GDM1 (cell line): ENCODE results near the gene SHANK1.

ENCODE experiments used
- DNase-seq: peaks from one replicate; lab custom pipeline; 2025; lab: John Stamatoyannopoulos, UW

SHANK1 gene

DNA sequence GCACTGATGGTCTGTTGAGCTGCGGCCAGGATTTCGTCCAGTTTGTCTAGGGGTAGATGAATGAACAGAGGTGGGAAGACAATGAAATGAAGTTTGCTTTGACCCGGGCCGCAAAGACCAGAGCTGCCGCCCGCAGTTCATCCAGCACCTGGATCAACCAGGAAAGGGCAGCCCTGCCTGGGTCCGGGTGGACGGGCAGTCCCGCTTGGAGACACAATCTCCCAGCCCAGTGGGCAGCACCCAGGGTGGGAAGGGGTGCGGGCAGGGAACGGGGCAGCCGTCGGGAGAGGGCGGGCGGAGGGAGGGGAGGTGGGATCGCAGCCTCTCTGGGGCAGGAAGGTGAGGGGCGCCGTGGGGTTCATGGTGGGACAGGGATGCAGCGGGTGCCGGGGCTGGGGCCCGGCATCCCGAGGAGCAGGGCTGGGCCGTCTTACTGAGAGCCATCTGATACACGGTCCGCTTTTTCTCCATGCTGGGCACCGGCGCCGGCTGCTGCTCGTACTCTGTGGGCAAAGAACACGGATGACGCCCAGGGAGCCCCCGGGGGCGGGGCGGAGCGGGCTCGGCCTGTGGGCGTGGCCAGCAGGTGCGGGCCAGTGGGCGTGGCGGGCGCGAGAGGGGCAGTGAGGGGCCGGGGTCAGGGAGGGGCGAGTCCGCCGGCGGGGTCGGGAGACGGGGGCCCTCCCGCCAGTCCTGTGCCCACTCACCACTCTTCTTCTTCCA lies 33.1 kb downstream of the SHANK1 start:
- DNase-seq = no peak

DNA sequence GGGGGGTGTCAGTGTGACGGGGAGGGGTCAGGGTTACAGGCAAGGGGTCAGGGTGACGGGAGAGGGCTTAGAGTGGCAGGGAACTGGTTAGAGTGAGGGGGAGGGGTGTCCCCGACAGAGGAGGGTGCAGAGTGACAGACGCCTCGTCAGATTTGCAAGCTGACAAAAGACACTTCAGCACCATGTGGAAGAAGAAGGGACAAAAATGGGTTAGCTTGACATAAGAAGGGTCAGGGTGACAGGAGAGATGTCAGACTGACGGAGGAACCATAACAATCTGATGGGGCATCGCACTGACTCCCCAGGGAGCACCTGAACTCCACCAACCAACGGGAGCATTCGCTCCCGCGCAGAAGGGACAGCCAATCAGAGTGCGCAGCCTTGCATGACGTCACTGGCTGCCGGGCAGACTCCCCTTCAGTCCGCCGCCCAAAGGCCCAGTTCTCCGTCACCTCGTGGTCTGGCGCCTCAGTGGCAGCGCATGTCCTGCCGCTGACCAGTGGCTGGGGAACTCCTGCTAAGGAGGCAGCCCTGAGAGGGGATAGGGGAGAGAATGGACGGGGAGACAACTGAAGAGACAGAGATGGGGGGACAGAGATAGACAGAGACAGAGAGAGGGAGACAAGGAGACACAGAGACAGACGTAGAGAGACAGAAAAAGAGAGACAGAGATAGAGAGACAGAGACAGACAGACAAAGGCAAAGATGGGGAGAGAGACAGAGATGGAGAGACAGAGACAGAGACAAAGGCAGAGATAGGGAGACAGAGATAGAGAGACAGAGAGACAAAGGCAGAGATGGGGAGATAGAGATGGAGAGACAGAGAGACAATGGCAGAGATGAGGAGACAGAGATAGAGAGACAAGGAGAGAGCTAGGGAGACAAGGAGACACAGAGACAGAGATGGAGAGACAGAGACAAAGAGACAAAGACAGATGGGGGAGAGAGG lies 40.2 kb downstream of the SHANK1 start:
- DNase-seq = peak; percentile 76

- DNase-seq = no peak
Measured at GRCh38 chr19:50678323-50678722, 41.3 kb downstream of the SHANK1 start.

- no peak for DNase-seq
Measured at GRCh38 chr19:50677636-50678035, 42.0 kb downstream of the SHANK1 start.

DNA sequence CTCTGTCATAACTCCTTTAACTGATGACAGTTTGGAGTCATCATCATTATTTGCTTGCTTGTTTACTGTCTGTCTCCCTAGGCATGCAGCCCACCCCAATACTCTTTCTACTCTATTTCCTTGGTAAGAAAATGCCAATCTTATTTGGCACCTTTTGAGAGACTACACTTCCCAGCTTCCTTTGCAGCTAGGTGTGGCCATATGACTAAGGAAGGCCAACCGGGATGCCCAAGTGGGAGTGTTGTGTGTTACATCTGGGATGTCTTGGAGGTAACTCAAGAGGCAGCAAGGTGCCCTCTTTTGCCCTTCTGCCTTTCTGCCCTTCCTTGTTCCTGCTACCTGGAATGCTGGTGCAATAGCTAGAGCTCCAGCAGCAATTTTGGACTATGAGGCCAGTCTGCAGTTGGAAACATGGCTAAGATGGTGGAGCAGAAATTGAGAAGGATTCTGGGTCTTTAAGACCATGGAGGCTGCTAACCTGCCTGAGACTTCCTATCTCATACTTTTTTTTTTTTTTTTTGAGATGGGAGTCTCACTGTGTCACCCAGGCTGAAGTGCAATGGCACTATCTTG lies 42.9 kb downstream of the SHANK1 start:
- DNase-seq = no peak

DNA sequence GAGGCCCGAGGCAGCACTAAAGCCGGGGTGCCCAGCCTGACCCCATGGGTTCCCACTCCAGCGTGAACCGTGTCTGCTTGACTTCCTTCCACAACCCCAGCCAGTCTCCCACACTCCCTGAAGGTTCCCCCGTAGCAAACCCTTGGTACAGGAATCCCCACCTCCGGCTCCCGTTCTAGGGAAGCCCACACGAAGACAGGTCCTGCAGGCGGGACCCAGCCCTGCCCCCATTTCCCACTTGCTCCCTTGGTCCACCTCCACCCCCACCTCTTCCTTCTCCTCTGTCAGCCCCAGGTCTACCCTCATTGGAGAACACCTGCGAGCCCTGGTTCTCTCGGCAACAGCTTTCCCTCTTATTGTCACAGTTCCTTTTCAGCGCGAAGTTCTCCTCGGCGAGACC lies 46.5 kb downstream of the SHANK1 start:
- no peak for DNase-seq

- no peak for DNase-seq
Measured at GRCh38 chr19:50670102-50670380, 49.6 kb downstream of the SHANK1 start.

DNA sequence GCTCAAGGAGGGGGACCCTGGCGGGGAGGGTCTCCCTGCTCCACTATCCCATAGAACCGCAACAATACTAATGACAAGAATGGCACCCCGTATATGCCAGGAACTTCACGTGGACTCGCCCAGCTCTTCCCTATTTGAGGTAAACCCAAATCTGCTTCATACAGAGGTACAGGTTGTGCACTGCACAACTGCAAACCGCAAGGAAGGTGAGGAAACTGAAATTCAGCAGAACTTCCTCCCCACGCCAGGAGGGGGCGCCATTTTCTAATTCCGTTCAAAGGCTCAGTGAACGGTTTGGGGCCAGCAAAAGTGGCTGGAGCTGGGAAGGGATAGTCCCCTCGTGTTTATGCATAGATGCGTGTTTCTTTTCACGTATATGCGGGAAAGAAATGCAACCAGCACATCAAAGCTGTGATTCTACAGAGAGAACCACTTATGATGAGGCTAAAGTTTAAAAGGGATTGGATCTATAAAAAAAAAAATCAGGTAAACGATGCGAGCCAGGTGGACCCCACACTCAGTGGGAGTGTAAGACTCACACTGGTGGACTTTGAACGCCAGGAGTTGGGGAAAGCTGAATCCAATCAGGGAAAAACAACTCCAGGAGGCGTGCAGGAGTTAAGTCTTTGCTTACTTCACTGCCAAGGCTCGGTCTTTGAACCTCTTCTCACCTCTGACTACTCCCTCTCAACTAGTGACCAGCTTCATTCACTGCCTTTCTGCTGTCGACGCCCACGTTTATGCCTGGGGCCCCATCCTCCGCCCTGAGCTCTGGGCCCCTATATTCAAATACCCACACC lies 50.1 kb downstream of the SHANK1 start:
- peak; percentile 26 for DNase-seq

GRCh38 chr19:50668879-50669278 lies 50.7 kb downstream of the SHANK1 start:
- DNase-seq = no peak

DNA sequence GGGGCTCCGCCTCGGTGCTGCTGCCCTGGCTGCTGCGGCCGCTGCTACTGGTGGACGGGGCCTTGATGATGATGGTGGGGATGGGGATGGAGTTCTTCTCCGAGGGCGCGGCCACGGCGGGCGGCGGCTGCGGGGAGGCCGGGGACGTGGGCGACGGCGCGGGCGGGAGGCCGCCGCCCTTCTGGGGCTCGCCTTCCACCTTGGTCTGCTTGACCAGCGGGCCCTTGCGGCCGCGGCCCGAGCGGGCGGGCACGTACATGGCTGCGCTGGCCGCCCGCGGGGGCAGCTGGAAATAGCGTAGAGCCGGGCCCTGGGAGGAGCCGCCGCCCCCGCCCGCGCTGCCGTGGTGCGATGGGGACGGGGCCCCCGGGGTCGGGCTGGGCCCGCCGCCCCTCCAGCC lies 51.2 kb downstream of the SHANK1 start:
- DNase-seq = no peak

DNA sequence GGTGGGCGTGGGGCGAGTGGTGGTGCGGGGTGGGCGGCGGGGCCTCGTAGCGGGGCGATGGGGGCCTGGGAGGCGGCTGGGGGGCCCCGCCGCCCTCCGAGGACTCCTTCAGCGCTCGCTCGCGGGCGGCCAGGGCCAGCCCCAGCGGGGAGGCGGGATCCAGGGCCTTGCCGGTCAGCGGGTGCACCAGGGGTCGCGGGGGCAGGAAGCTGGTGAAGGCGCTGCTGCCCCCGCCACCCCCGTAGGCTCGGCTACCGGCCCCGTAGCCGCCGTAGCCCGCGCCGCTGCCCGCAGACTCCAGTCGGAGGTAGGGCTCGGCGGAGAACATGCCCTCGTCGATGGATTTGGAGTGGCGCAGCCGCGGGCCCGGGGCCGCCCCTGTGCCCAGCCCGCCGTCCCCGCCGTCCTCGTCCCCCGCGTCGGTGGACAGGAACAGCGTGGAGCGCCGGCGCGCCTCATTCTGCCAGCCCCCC lies 51.8 kb downstream of the SHANK1 start:
- no peak for DNase-seq

- no peak for DNase-seq
Measured at GRCh38 chr19:50667177-50667758, 52.3 kb downstream of the SHANK1 start.

DNA sequence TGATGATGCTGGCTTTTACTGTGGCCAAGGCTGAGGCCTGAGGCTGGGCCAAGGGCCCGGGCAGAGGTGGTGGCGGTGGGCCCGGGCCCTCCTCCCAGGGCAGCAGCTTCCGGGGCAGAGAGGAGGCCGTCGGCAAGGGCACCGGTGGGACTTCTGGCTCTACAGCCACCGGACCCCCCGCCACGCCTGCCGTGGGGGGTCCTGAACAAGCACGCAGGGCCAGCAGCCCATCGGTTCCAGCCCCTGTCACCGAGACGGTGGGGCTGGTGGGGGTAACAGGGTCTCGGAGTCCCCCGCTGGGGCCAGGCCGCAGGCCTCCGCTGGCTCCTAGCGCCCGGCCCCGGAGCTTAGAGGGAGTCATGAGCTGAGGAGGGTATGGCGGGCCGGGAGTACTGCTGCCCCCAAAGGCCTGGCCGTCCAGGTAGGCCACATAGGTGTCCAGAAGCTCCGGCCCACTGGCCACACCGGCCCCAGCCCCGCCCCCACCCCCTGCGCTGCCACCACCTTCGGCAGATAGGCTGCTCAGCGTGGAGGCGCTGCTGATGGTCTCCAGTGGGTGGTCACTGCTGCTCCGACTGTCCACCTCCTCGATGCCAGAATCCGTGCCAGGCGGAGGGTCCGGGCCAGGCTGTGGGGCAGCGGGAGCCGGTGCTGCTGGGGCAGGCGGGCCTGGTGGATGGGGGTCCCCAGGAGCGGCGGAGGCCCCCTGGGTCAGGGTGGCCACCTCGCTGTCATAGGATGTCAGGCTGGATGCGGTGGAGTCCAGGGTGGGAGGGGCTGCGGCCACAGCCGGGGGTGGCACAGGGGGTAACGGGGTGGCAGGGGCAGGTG lies 53.0 kb downstream of the SHANK1 start:
- DNase-seq = no peak

GRCh38 chr19:50664204-50664603 lies 55.4 kb downstream of the SHANK1 start:
- no peak for DNase-seq

GRCh38 chr19:50663482-50663790 lies 56.2 kb downstream of the SHANK1 start:
- no peak for DNase-seq

GRCh38 chr19:50662651-50663481 lies 56.7 kb downstream of the SHANK1 start:
- no peak for DNase-seq

- DNase-seq = no peak
Measured at GRCh38 chr19:50661766-50662650, 57.6 kb downstream of the SHANK1 start.

DNA sequence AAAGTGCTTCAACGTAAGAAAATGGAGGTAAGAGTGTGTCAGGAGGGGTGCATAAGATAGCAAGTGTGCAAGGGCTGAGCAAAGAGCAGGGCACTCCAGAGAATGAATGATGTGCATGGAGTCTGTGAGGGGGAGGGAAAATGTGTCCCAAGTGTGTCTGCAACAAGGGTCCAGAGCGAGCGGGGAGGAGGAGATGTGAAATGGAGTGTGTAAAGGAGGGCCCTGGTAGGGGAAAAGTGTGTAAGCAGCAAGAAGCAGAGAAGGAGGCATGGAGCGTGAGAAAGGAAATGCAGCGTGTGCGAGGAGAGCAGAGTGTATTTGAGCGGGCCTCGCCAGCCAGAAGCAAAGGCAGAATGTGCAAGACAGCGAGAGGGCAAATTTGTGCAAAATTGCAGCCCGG lies 58.6 kb downstream of the SHANK1 start:
- no peak for DNase-seq

GRCh38 chr19:50660088-50660366 lies 59.6 kb downstream of the SHANK1 start:
- DNase-seq = no peak
